Neural cell (in vitro differentiated cells): ENCODE results near the gene SYP.

ENCODE experiments used
- CTCF ChIP-seq: fragments of 450-650 bp; IDR thresholded peaks from 2 replicates; pipeline ENCODE4 v1.5.1; 2014; ENCODE audit warnings: antibody characterized with exemption, mild to moderate bottlenecking, moderate library complexity; ENCODE audit not compliant: poor library complexity, severe bottlenecking
- EZH2 ChIP-seq: fragments of 200-600, 300-800 bp; shearing (Covaris generic), sonication (generic); IDR thresholded peaks from 2 replicates; pipeline ENCODE4 v1.6.1; 2014; ENCODE audit warnings: antibody characterized with exemption, low read length, borderline replicate concordance, mild to moderate bottlenecking; ENCODE audit not compliant: insufficient read depth, poor library complexity, severe bottlenecking
- REST ChIP-seq: IDR thresholded peaks from 2 replicates; pipeline ENCODE4 v1.6.1; 2012; ENCODE audit warnings: borderline replicate concordance
- SMC3 ChIP-seq: fragments of 450-650 bp; conservative IDR thresholded peaks from 2 replicates; pipeline ENCODE4 v1.6.1; 2014; ENCODE audit warnings: antibody characterized with exemption, mild to moderate bottlenecking, moderate library complexity; ENCODE audit not compliant: poor library complexity

- TF ChIP-seq CTCF (no peak), EZH2 (no peak), REST (no peak), SMC3 (no peak)
Measured at GRCh38 chrX:49188468-49189076, 11.4 kb downstream of the SYP start.
